ENCODE data around the gene TSGA10. TPM values are rescaled to one million over a fixed set of nuclear protein-coding genes. Genes with fewer than 3 reads are reported as not detected.

TSGA10 gene
- polyA plus RNA-seq, 3 donors: 0.32 to 2.2 (median 0.79) TPM

- Histone ChIP-seq H3K27me3 (ENCODE audit: control insufficient read depth in 2 of 2, insufficient read depth in 2 of 2, low read length in 2 of 2) (no peaks in the 10 kb centered on the region), H3K9ac (ENCODE audit: insufficient read depth, low read length, poor library complexity, severe bottlenecking) (no peak overlapping the region), H3K9me3 (replicated peaks in 1 of 2; ENCODE audit: control insufficient read depth in 1 of 2, insufficient read depth in 1 of 2, low read length in 2 of 2) (no peaks in the 10 kb centered on the region), H3K79me2 (ENCODE audit: insufficient read depth, low read length) (peaks cover 46% of the 10 kb centered on the region), H3K27ac (ENCODE audit: low read depth in 1 of 2, low read length in 2 of 2) (no peak overlapping the region), H3K36me3 (replicated peaks in 1 of 2; ENCODE audit: control insufficient read depth in 1 of 2, insufficient read depth in 2 of 2, low read length in 2 of 2) (peaks cover 26 to 53% of the 10 kb centered on the region in 2 donors), H3K4me1 (ENCODE audit: control insufficient read depth in 1 of 2, insufficient read depth in 2 of 2, low read length in 2 of 2) (peaks cover under 1 to 4% of the 10 kb centered on the region in 2 donors), H3K4me3 (replicated peaks in 1 of 3; ENCODE audit: low read depth in 2 of 3, low read length in 3 of 3) (no peak overlapping the region), H3K4me2 (replicated peaks; ENCODE audit: extremely low read depth, low read length, poor library complexity, severe bottlenecking) (no peak overlapping the region), H2AFZ (ENCODE audit: insufficient read depth, low read depth, low read length, poor library complexity, severe bottlenecking) (no peak overlapping the region), H4K20me1 (ENCODE audit: insufficient read depth, low read length) (peaks cover 18% of the 10 kb centered on the region)
- TF ChIP-seq, protein P1, sequence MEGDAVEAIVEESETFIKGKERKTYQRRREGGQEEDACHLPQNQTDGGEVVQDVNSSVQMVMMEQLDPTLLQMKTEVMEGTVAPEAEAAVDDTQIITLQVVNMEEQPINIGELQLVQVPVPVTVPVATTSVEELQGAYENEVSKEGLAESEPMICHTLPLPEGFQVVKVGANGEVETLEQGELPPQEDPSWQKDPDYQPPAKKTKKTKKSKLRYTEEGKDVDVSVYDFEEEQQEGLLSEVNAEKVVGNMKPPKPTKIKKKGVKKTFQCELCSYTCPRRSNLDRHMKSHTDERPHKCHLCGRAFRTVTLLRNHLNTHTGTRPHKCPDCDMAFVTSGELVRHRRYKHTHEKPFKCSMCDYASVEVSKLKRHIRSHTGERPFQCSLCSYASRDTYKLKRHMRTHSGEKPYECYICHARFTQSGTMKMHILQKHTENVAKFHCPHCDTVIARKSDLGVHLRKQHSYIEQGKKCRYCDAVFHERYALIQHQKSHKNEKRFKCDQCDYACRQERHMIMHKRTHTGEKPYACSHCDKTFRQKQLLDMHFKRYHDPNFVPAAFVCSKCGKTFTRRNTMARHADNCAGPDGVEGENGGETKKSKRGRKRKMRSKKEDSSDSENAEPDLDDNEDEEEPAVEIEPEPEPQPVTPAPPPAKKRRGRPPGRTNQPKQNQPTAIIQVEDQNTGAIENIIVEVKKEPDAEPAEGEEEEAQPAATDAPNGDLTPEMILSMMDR (IDR thresholded peaks at IDR 0.05): no peak
- intact Hi-C loops (cut with micrococcal nuclease): loop anchor here in 1 of 2 donors (10.0 kb wide), 1 partner anchor 308 kb away; the partner anchor contains the start of gene REV1
- Mint-ChIP-seq H3K36me3 (peaks cover 45 to 58% of the 10 kb centered on the region in 2 donors), H3K4me1 (peaks cover 13% of the 10 kb centered on the region), H3K9me3 (peaks cover 0 to 3% (median 0%) of the 10 kb centered on the region in 7 donors), H3K4me3 (no peak overlapping the region), H3K27ac (peak overlapping the region in 2 of 7 donors; percentile 2 to 62), H3K27me3 (ENCODE audit: low read depth in 3 of 3) (peaks cover 0 to 3% (median 1%) of the 10 kb centered on the region in 3 donors)
- no peak for DNase-seq
Measured at GRCh38 chr2:99187011-99187410, 32.3 kb upstream of the TSGA10 start.

GRCh38 chr2:99184811-99185210 lies 30.1 kb upstream of the TSGA10 start:
- H3K4me2 ChIP-seq (replicated peaks; ENCODE audit: extremely low read depth, low read length, poor library complexity, severe bottlenecking): no peak overlapping the region
- H3K9me3 ChIP-seq (replicated peaks in 1 of 2; ENCODE audit: control insufficient read depth in 1 of 2, insufficient read depth in 1 of 2, low read length in 2 of 2): no peaks in the 10 kb centered on the region
- no peaks in the 10 kb centered on the region for H3K9me3 Mint-ChIP-seq
- no peak overlapping the region for H3K4me3 ChIP-seq (replicated peaks in 1 of 3; ENCODE audit: low read depth in 2 of 3, low read length in 3 of 3)
- peaks cover 13 to 20% of the 10 kb centered on the region in 2 donors for H3K4me1 ChIP-seq (ENCODE audit: control insufficient read depth in 1 of 2, insufficient read depth in 2 of 2, low read length in 2 of 2)
- no peaks in the 10 kb centered on the region for H3K27me3 ChIP-seq (ENCODE audit: control insufficient read depth in 2 of 2, insufficient read depth in 2 of 2, low read length in 2 of 2)
- H3K27ac ChIP-seq (ENCODE audit: low read depth in 1 of 2, low read length in 2 of 2): no peak overlapping the region
- peaks cover 25% of the 10 kb centered on the region for H3K4me1 Mint-ChIP-seq
- no peak for DNase-seq
- H3K36me3 Mint-ChIP-seq: peaks cover 26 to 36% of the 10 kb centered on the region in 2 donors
- no peak overlapping the region for H3K9ac ChIP-seq (ENCODE audit: insufficient read depth, low read length, poor library complexity, severe bottlenecking)
- H3K36me3 ChIP-seq (replicated peaks in 1 of 2; ENCODE audit: control insufficient read depth in 1 of 2, insufficient read depth in 2 of 2, low read length in 2 of 2): peaks cover 24 to 31% of the 10 kb centered on the region in 2 donors
- peaks cover 68% of the 10 kb centered on the region for H3K79me2 ChIP-seq (ENCODE audit: insufficient read depth, low read length)
- intact Hi-C loops (cut with micrococcal nuclease): loop anchor here (5.0 to 10.0 kb wide), 2 partner anchors 310 to 578 kb away; partner anchors contain the start of genes COA5 (in 1 of the 2), REV1 (in 1 of the 2) and UNC50 (in 1 of the 2)
- H3K27me3 Mint-ChIP-seq (ENCODE audit: low read depth in 3 of 3): peaks cover 0 to 1% (median 0%) of the 10 kb centered on the region in 3 donors
- H3K4me3 Mint-ChIP-seq: no peak overlapping the region
- WGBS (ENCODE audit: insufficient coverage): 100% methylated on average over 1 of the region's 6 CpGs
- TF ChIP-seq, protein P1 (IDR thresholded peaks at IDR 0.05): no peak
- H2AFZ ChIP-seq (ENCODE audit: insufficient read depth, low read depth, low read length, poor library complexity, severe bottlenecking): no peak overlapping the region
- H3K27ac Mint-ChIP-seq: no peak overlapping the region
- H4K20me1 ChIP-seq (ENCODE audit: insufficient read depth, low read length): peaks cover 18% of the 10 kb centered on the region

All from CD14-positive monocyte (primary cell).